NCI-H187 treated with DMSO at 0.1 percent for 48 hours (cell line): ENCODE data around the gene PHGDH.
"Not testable (repeated sequence)": the region's sequence is repeated elsewhere in the genome, so short reads cannot be mapped to it uniquely, and the experiment has no call there.

ENCODE experiments used
- DNase-seq: peaks from one replicate; lab custom pipeline; 2025; lab: John Stamatoyannopoulos, UW

Gene PHGDH

DNA sequence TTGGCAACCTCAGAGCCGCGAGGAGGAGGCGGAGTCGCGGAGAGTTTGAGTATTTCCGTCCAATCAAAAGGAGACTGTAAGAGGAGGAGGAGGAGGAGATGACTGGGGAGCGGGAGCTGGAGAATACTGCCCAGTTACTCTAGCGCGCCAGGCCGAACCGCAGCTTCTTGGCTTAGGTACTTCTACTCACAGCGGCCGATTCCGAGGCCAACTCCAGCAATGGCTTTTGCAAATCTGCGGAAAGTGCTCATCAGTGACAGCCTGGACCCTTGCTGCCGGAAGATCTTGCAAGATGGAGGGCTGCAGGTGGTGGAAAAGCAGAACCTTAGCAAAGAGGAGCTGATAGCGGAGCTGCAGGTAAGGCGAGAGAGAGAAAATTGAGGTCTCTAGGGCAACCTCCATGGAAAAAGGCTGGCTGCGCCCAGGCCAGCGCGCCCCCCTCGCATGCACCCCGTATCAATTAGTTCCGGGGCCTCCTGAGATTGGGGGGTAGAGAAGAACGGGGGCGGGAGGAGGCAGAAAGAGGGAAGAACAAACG, at the start of gene PHGDH:
Gene PHGDH, plus strand, starts transcription at position 131 of the 538 bp plus-strand sequence. Its CDS starts 89 bp downstream, at position 220.
- no peak for DNase-seq

DNA sequence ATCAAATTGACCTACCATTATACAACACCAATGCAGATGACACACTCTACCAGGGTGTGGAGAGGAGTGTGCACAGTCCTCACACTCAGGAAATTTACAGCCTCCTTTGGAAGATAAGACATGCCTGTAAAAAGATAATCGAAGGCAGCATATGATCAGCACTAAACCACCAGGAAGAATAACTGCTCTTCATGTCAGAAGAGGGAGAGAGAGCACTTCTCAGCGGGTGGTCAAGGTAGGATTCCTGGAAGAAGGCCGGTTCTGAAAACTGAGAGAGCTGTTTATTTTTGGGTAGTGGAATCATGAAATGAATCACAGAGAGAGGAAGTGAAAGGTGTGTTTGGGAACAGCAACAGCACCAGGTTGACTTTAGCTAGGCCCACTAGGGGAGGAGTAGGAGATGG, 49.7 kb upstream of the PHGDH start:
- no peak for DNase-seq

DNA sequence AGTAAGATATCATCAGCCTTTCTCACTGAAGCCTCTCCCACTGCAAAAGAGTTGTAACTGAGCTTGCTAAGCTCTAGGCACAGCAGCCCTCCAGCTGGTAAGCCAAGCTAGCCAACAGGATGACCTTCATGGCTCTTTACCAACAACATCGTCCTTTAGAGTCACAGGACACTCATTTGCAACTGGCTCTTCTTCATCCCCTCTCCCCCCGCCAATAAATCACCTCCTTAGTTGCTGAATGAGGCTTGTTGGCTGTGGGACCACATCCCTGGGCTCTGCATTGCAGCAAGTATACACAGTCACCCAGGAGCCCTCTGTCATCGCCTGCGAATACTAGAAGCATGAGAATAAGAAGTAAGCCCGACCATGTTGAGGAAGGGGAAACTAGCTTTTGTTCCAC, 47.7 kb upstream of the PHGDH start:
- DNase-seq, result no peak

DNA sequence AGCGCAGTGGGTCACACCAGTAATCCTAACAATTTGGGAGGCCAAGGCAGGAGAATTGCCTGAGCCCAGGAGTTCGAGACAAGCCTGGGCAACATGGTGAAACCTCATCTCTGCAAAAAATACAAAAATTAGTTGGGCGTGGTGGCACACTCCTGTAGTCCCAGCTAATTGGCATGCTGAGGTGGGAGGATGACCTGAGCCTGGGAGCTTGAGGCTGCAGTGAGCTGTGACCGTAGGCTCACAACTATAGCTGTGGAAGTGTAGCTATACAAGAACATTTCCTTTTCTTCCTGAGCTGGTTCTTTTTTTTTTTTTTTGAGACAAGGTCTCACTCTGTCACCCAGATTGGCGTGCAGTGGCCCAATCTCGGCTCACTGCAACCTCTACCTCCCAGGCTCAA, 44.6 kb upstream of the PHGDH start:
- DNase-seq, result no peak

DNA sequence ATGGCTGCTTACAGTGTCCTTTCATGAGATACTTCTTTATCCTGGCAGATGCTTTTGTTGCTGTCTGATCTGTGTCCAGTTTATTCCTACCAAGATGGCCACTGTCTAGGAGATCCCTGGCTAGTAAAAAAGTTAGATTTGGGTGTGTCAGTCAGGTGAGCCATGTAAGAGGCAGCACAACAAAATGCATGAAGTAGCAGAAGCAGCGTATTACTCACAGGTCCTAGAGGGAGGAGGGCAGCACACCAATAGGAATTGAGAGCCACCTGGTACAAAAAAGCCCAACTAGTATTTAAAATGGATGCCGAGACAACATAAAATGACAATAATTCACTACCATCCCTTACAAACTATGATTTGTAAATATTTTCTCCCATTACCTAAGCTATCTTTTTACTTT, 40.8 kb upstream of the PHGDH start:
- no peak for DNase-seq

DNA sequence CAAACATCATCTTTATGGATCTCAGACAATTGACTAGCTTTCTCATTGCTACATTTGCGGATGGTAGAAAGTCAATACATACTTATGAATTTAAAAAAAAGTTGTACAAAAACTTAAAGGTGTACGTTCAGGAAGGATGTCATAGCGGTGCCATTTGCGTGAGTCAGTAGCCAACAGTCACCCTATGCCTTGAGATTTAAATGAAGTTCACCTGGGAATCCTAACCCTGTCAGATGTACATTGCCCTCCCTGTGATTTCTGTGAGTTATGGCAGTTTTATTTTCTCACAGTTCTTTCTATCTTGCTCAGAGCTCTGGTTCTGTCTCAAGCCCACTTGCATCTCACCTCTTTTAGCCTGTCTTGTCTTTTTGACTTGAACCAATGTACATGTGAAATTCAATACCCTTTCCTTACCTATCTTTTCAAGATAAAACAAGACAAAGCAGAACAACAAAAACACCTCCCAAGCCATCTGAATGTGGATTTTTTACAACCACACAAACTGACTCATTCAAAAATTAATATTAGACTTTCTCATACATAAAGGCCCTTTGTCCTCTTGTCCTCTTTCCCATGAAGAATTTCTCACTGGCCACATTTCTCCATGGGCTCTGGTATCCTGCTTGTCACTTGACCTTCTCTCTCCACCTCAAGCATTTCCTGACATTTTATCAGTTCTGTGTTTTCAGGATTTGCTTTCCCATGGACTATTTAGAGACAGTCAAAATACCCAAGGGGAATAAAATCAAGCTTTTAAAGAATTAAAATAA, 38.4 kb upstream of the PHGDH start:
- no peak for DNase-seq

DNA sequence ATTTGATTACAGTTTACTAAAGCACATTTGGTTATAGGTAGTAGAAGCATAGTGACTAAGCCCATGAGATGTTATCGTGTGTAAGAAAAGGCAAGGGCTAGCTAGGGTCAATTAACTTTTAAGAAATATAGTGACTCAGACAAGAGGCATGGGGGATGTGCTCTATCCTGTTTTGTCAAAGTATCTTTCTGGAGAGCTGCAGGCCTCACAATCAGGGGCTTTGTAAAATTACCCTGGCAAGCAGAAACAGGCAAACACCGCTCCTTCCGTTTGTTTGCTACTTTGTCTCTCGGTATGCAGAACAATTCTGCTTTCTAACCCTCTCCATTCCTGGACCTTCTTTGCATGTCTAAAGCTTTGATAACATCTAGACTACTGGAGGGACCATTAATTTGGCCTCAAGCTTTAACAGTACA, 37.6 kb upstream of the PHGDH start:
- DNase-seq, result no peak

DNA sequence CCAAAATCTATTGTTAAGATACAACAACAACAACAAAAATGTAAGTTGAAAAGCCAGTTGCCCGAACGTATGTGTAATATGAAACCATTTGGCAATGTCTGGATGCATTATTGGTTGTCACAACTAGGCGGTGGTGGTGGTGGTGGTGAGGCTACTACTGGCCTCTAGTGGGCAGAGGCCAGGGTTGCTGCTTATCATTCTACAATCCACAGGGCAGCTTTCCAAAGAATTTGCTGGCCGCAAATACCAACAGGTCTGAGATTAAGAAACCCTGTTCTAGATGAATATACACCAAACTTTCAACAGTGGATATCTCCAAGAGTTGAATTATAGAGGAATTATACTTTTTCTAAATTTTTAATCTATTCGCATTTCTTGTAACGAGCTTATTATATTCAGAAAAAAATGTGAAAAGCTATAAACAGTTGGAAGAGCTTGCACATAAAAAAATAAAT, 36.9 kb upstream of the PHGDH start:
- no peak for DNase-seq

DNA sequence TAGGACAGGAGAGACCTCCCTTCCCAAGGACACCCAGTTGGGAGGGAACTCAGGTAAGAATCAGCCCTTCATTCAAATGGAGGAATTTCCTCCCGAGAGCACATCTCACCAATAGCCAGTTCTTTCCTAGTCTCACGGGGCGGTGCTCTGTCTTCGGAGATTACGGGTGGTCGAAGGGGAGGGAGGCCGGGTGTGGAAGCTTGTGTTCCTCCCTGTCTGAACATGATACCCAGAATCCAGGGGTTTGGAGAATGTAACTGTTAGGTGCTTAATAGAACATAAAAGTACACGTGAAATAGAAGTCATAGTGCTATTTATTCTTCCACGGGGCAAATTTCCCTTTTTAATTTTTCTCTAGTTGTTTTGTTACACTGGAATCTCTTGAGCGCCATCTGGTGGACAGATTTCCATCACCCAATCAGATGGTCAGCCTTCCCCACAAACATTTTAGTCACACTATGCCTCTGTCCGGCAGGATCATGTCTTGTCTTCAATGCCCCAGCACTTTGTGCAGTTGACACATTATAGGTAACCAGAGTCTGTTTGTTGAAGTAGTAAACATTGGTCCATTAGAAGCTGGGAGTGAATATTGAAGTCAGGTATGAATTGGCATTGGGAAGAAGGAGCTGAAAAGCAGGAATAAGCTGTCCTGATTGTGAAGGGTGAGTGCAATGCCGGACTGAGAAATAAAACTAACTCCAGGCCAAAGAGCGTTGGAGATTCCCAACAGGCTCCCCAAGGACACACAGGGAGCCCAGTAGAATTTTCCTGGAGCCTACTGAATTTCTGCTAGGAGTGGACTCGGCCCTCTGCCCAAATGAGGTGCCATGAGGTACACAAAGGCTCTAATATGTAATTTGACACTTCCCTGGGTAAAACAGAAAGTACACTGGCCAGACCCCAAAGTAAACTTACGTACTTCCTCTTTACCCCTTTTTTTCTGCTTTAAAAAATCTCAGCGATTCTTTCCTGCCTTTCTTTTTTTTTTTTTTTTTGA, 36.1 kb upstream of the PHGDH start:
- DNase-seq, result peak; percentile 8

DNA sequence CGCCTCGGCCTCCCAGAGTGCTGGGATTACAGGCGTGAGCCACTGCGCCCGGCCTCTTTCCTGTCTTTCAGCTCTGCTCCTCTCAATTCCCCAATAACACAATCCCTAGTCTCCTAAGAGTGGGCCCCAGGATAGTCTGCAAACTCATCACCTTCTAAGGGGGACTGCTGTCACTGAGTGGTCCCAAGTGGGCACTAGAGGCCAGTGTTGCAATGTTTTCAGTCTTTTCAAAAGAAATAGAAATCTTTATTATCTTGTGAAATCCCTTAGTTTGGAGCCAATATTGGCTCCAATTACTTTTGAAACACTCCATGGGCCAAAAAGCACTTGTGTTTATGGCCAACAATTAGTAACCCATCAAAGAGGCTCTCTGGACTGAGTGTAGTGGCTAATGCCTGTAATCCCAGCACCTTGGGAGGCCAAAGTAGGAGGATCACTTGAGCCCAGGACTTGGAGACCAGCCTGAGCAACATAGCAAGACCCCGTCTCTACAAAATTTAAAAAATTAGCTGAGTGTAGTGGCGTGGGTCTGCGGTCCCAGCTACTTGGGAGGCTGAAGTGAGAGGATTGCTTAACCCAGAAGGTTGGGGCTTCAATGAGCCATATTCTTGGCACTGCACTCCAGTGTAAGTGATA, 35.0 kb upstream of the PHGDH start:
- DNase-seq, result no peak

DNA sequence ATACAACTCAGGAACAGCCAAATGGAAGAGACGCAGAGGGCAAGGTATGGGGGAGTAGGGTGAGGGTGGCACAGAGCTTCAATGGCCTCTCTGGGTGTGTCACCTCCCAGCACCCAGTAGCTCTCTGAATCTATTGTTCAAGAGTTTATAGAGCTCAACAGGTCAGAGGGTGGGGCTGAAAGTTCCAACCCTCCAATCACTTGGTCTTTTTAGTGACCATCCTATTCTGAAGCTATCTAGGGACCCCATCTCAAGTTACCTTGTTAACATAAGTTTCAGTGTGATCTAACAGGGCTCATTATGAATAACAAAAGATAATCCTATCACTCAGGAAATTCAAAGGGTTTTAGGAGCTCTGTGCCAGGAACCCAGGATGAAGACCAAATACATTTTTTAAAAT, 32.5 kb upstream of the PHGDH start:
- no peak for DNase-seq

DNA sequence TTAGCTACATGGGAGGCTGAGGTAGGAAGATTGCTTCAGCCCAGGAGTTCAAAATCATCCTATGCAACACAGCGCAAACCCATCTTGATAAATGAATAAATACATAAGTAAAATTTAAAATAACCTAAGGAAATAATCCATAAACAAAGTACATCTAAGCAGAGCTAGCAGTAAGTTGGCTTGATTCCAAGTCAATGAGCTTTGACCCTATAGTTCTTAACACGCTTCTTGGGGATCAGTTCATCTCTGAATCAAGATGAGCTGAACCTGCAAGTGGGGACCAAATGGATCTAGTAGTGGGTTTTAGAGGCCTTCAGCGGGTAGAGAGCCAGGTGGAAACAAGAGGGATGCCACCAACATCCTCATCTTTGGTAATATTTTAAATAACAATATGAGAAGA, 31.5 kb upstream of the PHGDH start:
- no peak for DNase-seq

DNA sequence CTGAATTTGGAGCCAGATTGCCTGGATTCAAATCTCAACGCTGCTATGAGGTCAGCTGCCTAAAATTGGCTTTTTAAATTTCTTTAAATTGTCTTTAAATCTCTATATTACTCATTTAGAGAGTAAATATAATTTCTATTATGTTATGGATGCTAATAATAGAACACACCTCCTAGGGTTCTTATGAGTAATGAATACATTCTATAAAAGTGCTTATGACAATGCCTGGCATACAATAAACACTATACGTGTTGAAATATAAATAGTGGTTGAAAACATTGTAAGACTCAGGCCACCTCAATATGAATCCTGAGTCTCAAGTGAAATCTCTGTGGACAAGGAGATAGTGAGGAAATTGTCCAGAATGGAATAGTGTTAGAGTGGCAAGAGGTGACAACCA, 31.0 kb upstream of the PHGDH start:
- DNase-seq, result no peak

DNA sequence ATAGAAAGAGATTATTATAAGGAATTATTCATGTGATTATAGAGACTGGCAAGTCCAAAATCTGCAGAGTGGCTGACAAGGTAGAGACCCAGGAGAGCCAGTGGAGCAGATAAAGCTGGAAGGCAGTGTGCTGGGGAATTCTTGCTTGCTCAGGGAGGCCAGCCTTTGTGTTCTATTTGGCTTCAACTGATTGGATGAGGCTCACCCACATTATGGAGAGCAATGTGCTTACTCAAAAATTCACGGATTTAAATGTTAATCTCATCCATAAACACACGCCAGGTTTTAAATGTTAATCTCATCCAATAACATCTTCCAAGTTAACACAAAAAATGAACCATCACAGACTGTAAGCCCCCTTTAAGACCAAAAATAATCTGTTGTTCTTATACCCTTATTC, 30.2 kb upstream of the PHGDH start:
- no peak for DNase-seq

DNA sequence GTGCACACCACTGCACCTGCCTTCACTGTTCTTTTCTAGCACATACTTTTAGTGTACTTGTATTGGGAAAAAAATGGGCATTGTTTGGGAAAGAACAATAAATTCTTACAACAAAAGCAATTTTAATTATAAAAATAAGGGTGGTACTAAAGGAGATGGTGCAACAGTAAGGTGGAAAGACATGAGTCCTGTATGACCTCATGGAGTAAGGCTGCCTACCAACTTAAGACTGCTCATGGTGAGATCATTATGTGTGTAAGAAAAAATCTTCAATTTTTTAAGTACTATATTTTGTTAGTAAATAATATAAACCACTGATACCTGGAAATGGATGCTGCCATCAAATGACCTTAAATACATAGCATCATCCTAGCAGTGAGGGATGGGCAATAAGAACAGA, 29.6 kb upstream of the PHGDH start:
- DNase-seq, result no peak

DNA sequence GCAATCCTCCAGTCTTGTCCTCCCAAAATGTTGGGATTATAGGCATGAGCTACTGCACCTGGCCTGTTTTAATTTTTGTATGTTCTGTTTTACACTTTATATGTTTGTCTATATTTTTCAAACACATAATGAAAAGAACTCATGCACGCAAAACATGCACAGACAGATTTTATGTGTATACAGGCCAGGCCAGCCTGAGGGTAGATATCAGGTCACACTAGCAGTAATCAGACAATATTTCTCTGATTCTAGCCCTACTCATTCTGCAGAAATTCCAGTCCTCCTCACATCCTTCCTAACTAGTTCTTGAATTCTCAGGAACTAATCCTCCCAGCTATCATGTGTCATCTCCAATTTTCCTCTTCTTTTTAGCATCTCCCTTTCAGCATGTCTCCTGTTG, 27.8 kb upstream of the PHGDH start:
- no peak for DNase-seq

DNA sequence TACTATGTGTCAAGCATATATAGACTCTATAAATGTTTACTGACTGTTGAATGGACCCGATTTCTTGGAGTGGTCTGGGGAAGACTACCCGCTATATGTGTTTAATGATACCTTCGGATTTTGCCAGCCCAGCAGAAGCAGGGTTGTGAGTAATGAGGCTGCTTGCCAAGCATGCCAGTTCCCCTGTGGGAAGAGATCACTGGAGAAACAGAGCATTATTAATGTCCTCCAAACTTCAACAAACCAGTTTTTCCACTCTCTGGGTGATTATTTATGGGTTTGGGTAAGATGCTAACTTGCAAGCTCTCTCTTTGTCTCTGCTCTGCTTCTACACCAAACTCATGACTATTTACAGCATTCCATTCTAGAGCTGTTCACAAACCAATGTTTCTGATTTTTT, 25.1 kb upstream of the PHGDH start:
- no peak for DNase-seq

DNA sequence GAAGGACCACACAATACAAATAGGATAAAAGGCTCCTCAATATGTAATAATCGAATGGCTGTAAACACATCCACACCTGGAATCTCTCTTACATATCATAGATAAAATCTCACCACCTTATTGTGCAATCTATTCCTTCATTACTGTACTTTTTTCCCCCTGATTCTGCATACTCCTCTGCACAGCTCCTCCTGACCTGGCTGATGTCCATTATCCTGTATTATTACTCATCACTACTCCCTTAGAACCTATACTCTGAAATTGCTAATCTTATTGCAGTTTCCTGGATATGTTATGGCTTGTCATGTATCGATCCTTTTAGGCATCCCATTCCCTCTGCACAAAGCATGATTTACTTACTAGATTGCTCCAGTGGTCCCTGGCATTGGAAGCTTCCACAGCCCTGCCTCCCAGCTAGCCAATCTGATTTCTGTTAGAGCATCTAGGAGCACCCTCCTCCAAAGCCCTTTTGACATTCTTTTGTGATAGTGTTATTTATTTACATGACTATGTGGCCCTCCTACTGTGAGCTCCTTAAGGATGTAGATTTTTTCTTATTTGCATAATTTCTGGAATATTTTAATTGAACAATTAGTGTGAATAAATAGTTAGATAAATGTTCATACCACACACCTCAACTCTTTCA, 24.2 kb upstream of the PHGDH start:
- no peak for DNase-seq

DNA sequence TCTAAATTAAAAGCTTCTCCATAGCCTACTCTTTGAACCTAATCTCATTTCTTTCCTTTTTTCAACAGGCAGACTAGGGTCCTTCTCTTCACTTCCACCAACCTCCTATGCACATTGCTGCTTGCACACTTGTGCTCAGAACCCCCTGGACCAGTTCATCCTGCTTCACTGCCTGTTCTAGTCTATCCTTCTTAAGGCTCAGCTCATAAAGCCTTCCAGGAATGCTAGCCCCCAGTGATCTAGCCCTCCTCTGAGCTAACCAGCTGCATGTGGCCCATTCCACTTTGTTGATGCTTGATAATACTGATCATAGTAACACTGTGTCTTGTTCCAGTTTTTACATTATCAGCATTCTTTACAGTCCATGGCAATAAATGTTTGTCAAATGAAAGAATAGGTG, 22.9 kb upstream of the PHGDH start:
- DNase-seq, result no peak

DNA sequence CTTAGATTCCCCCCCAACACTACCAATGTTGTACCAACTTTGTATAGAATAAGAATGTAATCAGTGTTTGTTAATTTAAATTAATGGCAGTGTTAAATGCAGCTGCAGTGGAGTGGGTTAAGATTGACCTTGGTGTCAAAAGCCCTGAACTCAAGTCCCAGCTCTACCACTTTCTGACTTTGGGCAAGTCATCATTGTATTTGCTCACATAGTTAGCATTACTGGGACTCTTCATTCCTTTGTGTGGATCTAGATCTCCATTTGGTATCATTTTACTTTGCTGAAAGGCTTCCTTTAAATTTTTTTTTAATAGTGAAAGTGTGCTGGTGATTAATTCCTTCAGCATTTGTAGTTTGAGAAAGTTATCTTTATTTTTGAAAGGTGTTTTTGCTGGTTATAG, 22.2 kb upstream of the PHGDH start:
- DNase-seq, result no peak

DNA sequence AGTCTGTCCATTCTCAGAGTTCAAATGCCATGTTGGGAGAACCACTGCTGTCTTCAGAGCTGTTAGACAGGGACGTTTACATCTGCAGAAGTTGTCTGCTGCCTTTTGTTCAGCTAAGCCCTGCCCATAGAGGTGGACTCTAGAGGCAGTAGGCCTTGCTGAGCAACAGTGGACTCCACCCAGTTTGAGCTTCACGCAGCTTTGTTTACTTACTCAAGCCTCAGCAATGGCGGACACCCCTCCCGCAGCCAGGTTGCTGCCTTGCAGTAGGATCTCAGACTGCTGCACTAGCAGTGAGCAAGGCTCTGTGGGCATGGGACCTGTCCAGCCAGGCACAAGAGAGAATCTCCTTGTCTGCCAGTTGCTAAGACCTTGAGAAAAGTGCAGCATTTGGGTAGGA, 14.9 kb upstream of the PHGDH start:
- DNase-seq, result not testable (repeated sequence)

DNA sequence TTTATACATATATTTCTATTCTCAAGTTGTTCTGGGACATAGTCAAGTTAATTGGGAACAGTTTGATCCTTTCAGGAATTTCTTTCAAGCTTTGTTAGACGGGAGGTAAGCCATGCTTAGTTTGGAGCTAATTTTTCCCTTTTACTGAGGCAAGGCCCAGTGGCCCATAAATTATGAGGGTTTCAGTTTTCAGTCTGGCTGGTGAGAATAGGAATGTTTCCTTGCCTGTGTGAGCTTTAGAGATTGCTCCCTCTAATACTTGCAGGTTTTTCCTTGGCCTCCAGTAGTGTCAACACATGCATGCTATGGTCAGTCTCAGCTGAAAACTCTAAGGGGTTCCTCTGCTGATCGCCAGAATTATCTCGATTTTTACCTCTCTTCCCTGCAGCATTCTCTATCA, 14.1 kb upstream of the PHGDH start:
- no peak for DNase-seq
